NCI-H2081 (cell line): ENCODE measurements around the gene GPATCH2.

ENCODE experiments used
- DNase-seq, 2 experiments: peaks; one replicate each; lab custom pipeline; 2025; lab: John Stamatoyannopoulos, UW

GPATCH2 gene

GRCh38 chr1:217577336-217577735, 53.6 kb downstream of the GPATCH2 start:
- DNase-seq, result no peak

GRCh38 chr1:217574265-217574949, 56.5 kb downstream of the GPATCH2 start:
- no peak for DNase-seq

- no peak for DNase-seq
Measured at GRCh38 chr1:217569021-217569420, 61.9 kb downstream of the GPATCH2 start.

GRCh38 chr1:217568200-217568599, 62.7 kb downstream of the GPATCH2 start:
- DNase-seq, result no peak

- no peak for DNase-seq
Measured at GRCh38 chr1:217564833-217565232, 66.1 kb downstream of the GPATCH2 start.

GRCh38 chr1:217564207-217564606, 66.7 kb downstream of the GPATCH2 start:
- peak in 1 of 2 experiments; percentile 77 for DNase-seq

- no peak for DNase-seq
Measured at GRCh38 chr1:217563179-217563578, 67.7 kb downstream of the GPATCH2 start.

GRCh38 chr1:217562229-217562878, 68.5 kb downstream of the GPATCH2 start:
- DNase-seq, result no peak

GRCh38 chr1:217561446-217561845, 69.4 kb downstream of the GPATCH2 start:
- DNase-seq, result no peak

GRCh38 chr1:217554849-217555248, 76.0 kb downstream of the GPATCH2 start:
- DNase-seq, result no peak

GRCh38 chr1:217553949-217554509, 76.9 kb downstream of the GPATCH2 start:
- DNase-seq, result no peak

GRCh38 chr1:217552339-217552951, 78.4 kb downstream of the GPATCH2 start:
- no peak for DNase-seq

GRCh38 chr1:217542837-217543236, 88.1 kb downstream of the GPATCH2 start:
- no peak for DNase-seq

GRCh38 chr1:217542136-217542777, 88.6 kb downstream of the GPATCH2 start:
- DNase-seq, result no peak

- DNase-seq, result no peak
Measured at GRCh38 chr1:217540321-217540720, 90.6 kb downstream of the GPATCH2 start.

- peak; percentile 34 to 82 for DNase-seq
Measured at GRCh38 chr1:217539510-217539909, 91.4 kb downstream of the GPATCH2 start.

- no peak for DNase-seq
Measured at GRCh38 chr1:217535601-217536377, 95.1 kb downstream of the GPATCH2 start.

- peak in 1 of 2 experiments; percentile 56 for DNase-seq
Measured at GRCh38 chr1:217534566-217534965, 96.3 kb downstream of the GPATCH2 start.

GRCh38 chr1:217528271-217528670, 102.6 kb downstream of the GPATCH2 start:
- DNase-seq, result no peak

- DNase-seq, result no peak
Measured at GRCh38 chr1:217527151-217527550, 103.7 kb downstream of the GPATCH2 start.

- DNase-seq, result no peak
Measured at GRCh38 chr1:217526636-217527035, 104.3 kb downstream of the GPATCH2 start.
